Glomerular visceral epithelial cell (primary cell): ENCODE data around the gene CXCR6.
A peak's percentile ranks its signal among the peaks of the same experiment; 100 is the strongest.

Source experiments
- DNase-seq: peaks from one replicate; pipeline ENCODE4 v3.0.0-alpha.2; 2016; ENCODE audit errors: extremely low spot score

CXCR6 gene

GRCh38 chr3:45943207-45943846, at the start of gene CXCR6:
TSS of gene CXCR6 (plus strand) at chr3:45943464. CDS start at chr3:45946482, 3,018 bp downstream.
- DNase-seq = no peak

GRCh38 chr3:45894015-45894414, 49.2 kb upstream of the CXCR6 start:
- no peak for DNase-seq

- no peak for DNase-seq
Measured at GRCh38 chr3:45895686-45896468, 47.4 kb upstream of the CXCR6 start.

GRCh38 chr3:45896956-45897355, 46.3 kb upstream of the CXCR6 start:
- peak; percentile 27 for DNase-seq

GRCh38 chr3:45904931-45905330, 38.3 kb upstream of the CXCR6 start:
- no peak for DNase-seq

- DNase-seq = no peak
Measured at GRCh38 chr3:45905755-45906154, 37.5 kb upstream of the CXCR6 start.

- DNase-seq = peak; percentile 34
Measured at GRCh38 chr3:45906681-45907407, 36.4 kb upstream of the CXCR6 start.

- no peak for DNase-seq
Measured at GRCh38 chr3:45907769-45908705, 35.2 kb upstream of the CXCR6 start.

- no peak for DNase-seq
Measured at GRCh38 chr3:45908761-45909160, 34.5 kb upstream of the CXCR6 start.

- DNase-seq = no peak
Measured at GRCh38 chr3:45909542-45909941, 33.7 kb upstream of the CXCR6 start.

GRCh38 chr3:45910892-45911291, 32.4 kb upstream of the CXCR6 start:
- no peak for DNase-seq

GRCh38 chr3:45911511-45912226, 31.6 kb upstream of the CXCR6 start:
- DNase-seq = no peak

GRCh38 chr3:45912435-45912834, 30.8 kb upstream of the CXCR6 start:
- no peak for DNase-seq

- DNase-seq = no peak
Measured at GRCh38 chr3:45914362-45915058, 28.8 kb upstream of the CXCR6 start.

GRCh38 chr3:45915059-45915439, 28.2 kb upstream of the CXCR6 start:
- DNase-seq = no peak

- DNase-seq = peak; percentile 50
Measured at GRCh38 chr3:45915518-45916231, 27.6 kb upstream of the CXCR6 start.

- no peak for DNase-seq
Measured at GRCh38 chr3:45917146-45917898, 25.9 kb upstream of the CXCR6 start.

GRCh38 chr3:45921158-45922038, 21.9 kb upstream of the CXCR6 start:
- DNase-seq = no peak
